ENCODE measurements around the gene PDCD2L.
"Not testable (repeated sequence)": the region's sequence is repeated elsewhere in the genome, so short reads cannot be mapped to it uniquely, and the experiment has no call there.

PDCD2L gene

DNA sequence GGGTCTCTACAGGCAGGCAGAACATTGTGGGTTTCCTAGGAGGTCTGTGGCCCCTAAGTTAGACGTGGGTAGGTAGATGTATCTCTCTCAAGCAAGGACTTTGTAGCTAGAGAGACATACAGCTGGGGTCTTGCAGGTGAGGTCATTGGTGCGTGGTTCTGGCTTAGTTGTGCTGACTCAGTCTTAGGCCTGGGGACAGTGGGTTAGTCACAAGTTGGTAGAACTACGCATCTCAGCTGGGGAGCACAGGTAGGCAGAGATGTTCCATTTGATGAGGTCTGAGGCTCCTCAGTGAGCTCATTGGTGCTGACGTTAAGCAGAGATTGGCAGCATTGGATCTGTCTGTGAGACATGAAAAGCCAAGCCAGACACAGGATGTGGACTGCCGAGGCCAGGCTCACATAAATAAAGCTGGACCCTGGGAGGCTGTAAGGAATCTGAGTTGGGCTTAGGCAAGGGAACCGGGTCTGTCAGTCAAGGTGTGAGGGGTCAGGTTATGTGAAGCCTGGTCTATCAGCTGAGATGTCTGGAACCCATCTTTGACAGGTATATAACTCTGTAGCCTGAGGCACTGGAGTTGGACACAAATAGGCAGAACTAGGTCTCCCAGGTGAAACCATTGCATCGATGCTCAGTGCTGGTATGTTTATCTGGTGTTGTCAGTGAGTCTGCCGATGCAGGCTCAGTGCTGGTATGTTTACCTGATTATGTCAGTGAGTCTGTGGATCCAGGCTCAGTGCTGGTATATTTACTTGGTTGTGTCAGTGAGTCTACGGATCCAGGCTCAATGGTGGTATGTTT is 17.4 kb upstream of the PDCD2L start:
- H3K36me3 ChIP-seq (ENCODE audit: control insufficient read depth in 4 of 4, insufficient read depth in 4 of 4, low read length in 3 of 4) = peaks cover 25 to 95% (median 85%) of the 10 kb centered on the region in 4 experiments
- WGBS (ENCODE audit: insufficient coverage) = 96% methylated on average over 8 of the region's 9 CpGs
- DNase-seq = no peak
- no peaks in the 10 kb centered on the region for H3K27me3 ChIP-seq (replicated peaks in 2 of 5; ENCODE audit: control insufficient read depth in 4 of 5, insufficient read depth in 5 of 5, low read length in 4 of 5)
- no peak overlapping the region for H3K4me3 ChIP-seq (ENCODE audit: control insufficient read depth in 1 of 7, extremely low read depth in 1 of 7, insufficient read depth in 4 of 7, low read depth in 2 of 7, low read length in 6 of 7)
- peaks cover 0 to 26% (median 24%) of the 10 kb centered on the region in 5 experiments for H3K9me3 ChIP-seq (ENCODE audit: control extremely low read depth in 1 of 5, control insufficient read depth in 4 of 5, insufficient read depth in 2 of 5, low read depth in 1 of 5, low read length in 4 of 5)
- H3K4me1 ChIP-seq (ENCODE audit: control extremely low read depth in 1 of 4, control insufficient read depth in 4 of 4, insufficient read depth in 4 of 4, low read length in 3 of 4) = no peaks in the 10 kb centered on the region
- POLR2A ChIA-PET = no interaction called here
- CTCF ChIA-PET = no interaction called here
- H3K27ac ChIP-seq (ENCODE audit: insufficient read depth in 1 of 2, low read depth in 1 of 2, low read length in 2 of 2, poor library complexity in 1 of 2, severe bottlenecking in 2 of 2) = no peak overlapping the region

DNA sequence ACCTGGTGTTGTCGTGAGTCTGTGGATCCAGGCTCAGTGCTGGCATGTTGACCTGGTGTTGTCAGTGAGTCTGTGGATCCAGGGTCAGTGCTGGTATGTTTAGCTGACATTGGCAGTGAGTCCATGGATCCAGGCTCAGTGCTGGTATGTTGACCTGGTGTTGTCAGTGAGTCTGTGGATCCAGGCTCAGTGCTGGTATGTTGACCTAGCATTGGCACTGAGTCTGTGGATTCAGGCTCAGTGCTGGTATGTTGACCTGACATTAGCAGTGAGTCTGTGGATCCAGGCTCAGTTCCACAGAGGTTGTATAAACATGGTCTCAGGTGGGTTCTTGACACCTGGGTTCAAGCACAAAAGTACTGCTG is 16.8 kb upstream of the PDCD2L start:
- H3K36me3 ChIP-seq (ENCODE audit: control insufficient read depth in 4 of 4, insufficient read depth in 4 of 4, low read length in 3 of 4) = peaks cover 28 to 95% (median 84%) of the 10 kb centered on the region in 4 experiments
- no peaks in the 10 kb centered on the region for H3K27me3 ChIP-seq (replicated peaks in 2 of 5; ENCODE audit: control insufficient read depth in 4 of 5, insufficient read depth in 5 of 5, low read length in 4 of 5)
- no peak overlapping the region for H3K4me3 ChIP-seq (ENCODE audit: control insufficient read depth in 1 of 7, extremely low read depth in 1 of 7, insufficient read depth in 4 of 7, low read depth in 2 of 7, low read length in 6 of 7)
- WGBS (ENCODE audit: insufficient coverage) = 100% methylated on average over 1 of the region's 1 CpG
- H3K27ac ChIP-seq (ENCODE audit: insufficient read depth in 1 of 2, low read depth in 1 of 2, low read length in 2 of 2, poor library complexity in 1 of 2, severe bottlenecking in 2 of 2) = no peak overlapping the region
- POLR2A ChIA-PET = no interaction called here
- peaks cover 2 to 28% (median 27%) of the 10 kb centered on the region in 5 experiments for H3K9me3 ChIP-seq (ENCODE audit: control extremely low read depth in 1 of 5, control insufficient read depth in 4 of 5, insufficient read depth in 2 of 5, low read depth in 1 of 5, low read length in 4 of 5)
- H3K4me1 ChIP-seq (ENCODE audit: control extremely low read depth in 1 of 4, control insufficient read depth in 4 of 4, insufficient read depth in 4 of 4, low read length in 3 of 4) = no peaks in the 10 kb centered on the region
- no peak for DNase-seq
- CTCF ChIA-PET = no interaction called here

GRCh38 chr19:34388745-34389144 is 15.5 kb upstream of the PDCD2L start:
- H3K4me1 ChIP-seq (ENCODE audit: control extremely low read depth in 1 of 4, control insufficient read depth in 4 of 4, insufficient read depth in 4 of 4, low read length in 3 of 4); POLR2A ChIA-PET; DNase-seq; H3K27me3 ChIP-seq (replicated peaks in 2 of 5; ENCODE audit: control insufficient read depth in 4 of 5, insufficient read depth in 5 of 5, low read length in 4 of 5); H3K4me3 ChIP-seq (ENCODE audit: control insufficient read depth in 1 of 7, extremely low read depth in 1 of 7, insufficient read depth in 4 of 7, low read depth in 2 of 7, low read length in 6 of 7); H3K27ac ChIP-seq (ENCODE audit: insufficient read depth in 1 of 2, low read depth in 1 of 2, low read length in 2 of 2, poor library complexity in 1 of 2, severe bottlenecking in 2 of 2): not testable (repeated sequence)
- CTCF ChIA-PET = interaction anchor here (0.6 kb wide), 1 partner anchor 36 kb away, joined by 3 read pairs; no protein-coding TSS in a partner anchor
- H3K9me3 ChIP-seq (ENCODE audit: control extremely low read depth in 1 of 5, control insufficient read depth in 4 of 5, insufficient read depth in 2 of 5, low read depth in 1 of 5, low read length in 4 of 5) = peaks cover 2 to 28% (median 27%) of the 10 kb centered on the region in 5 experiments
- peaks cover 23 to 93% (median 83%) of the 10 kb centered on the region in 4 experiments for H3K36me3 ChIP-seq (ENCODE audit: control insufficient read depth in 4 of 4, insufficient read depth in 4 of 4, low read length in 3 of 4)
- WGBS (ENCODE audit: insufficient coverage) = no CpG with 5 or more reads among the region's 2 CpGs

DNA sequence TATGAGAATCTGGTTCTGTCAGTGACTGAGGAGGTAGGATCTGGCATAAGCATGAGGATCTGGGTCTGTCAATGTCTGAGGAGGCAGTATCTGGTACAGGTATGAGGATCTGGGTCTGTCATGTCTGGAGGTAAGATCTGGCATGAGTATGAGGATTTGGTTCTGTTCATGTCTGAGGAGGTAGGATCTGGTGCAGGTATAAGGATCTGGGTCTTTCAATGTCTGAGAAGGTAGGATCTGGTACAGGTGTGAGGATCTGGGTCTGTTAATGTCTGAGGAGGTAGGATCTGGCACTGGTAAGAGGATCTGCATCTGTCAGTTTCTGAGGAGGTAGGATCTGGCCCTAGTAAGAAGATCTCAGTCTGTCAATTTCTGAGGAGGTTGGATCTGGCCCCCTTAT is 12.4 kb upstream of the PDCD2L start:
- H3K4me1 ChIP-seq (ENCODE audit: control extremely low read depth in 1 of 4, control insufficient read depth in 4 of 4, insufficient read depth in 4 of 4, low read length in 3 of 4) = no peaks in the 10 kb centered on the region
- DNase-seq = no peak
- H3K27me3 ChIP-seq (replicated peaks in 2 of 5; ENCODE audit: control insufficient read depth in 4 of 5, insufficient read depth in 5 of 5, low read length in 4 of 5) = no peaks in the 10 kb centered on the region
- H3K9me3 ChIP-seq (ENCODE audit: control extremely low read depth in 1 of 5, control insufficient read depth in 4 of 5, insufficient read depth in 2 of 5, low read depth in 1 of 5, low read length in 4 of 5) = peaks cover 2 to 28% (median 27%) of the 10 kb centered on the region in 5 experiments
- H3K27ac ChIP-seq (ENCODE audit: insufficient read depth in 1 of 2, low read depth in 1 of 2, low read length in 2 of 2, poor library complexity in 1 of 2, severe bottlenecking in 2 of 2) = no peak overlapping the region
- H3K36me3 ChIP-seq (ENCODE audit: control insufficient read depth in 4 of 4, insufficient read depth in 4 of 4, low read length in 3 of 4) = peaks cover 16 to 93% (median 78%) of the 10 kb centered on the region in 4 experiments
- ChIA-PET POLR2A (no interaction called here), CTCF (no interaction called here)
- no peak overlapping the region for H3K4me3 ChIP-seq (ENCODE audit: control insufficient read depth in 1 of 7, extremely low read depth in 1 of 7, insufficient read depth in 4 of 7, low read depth in 2 of 7, low read length in 6 of 7)

- peaks cover 2 to 28% (median 27%) of the 10 kb centered on the region in 5 experiments for H3K9me3 ChIP-seq (ENCODE audit: control extremely low read depth in 1 of 5, control insufficient read depth in 4 of 5, insufficient read depth in 2 of 5, low read depth in 1 of 5, low read length in 4 of 5)
- 95% methylated on average over 11 of the region's 11 CpGs for WGBS (ENCODE audit: insufficient coverage)
- H3K36me3 ChIP-seq (ENCODE audit: control insufficient read depth in 4 of 4, insufficient read depth in 4 of 4, low read length in 3 of 4) = peaks cover 16 to 90% (median 79%) of the 10 kb centered on the region in 4 experiments
Measured at GRCh38 chr19:34393031-34393430, 11.2 kb upstream of the PDCD2L start.

DNA sequence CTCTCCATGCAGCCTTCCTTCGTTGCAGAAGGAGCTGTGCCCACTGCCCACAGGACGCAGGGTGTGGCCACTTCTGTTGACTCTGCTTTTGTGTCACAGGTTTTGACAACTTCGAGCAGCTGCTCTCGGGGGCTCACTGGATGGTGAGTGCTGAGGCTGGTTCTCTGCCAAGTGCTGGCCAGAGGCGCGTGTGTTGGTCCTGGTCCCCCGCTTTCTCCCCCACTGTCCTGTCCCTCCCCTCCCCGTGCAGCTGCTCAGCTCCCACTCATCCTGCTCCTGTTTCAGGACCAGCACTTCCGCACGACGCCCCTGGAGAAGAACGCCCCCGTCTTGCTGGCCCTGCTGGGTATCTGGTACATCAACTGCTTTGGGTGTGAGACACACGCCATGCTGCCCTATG is 10.6 kb upstream of the PDCD2L start:
- H3K27me3 ChIP-seq (replicated peaks in 2 of 5; ENCODE audit: control insufficient read depth in 4 of 5, insufficient read depth in 5 of 5, low read length in 4 of 5) = no peaks in the 10 kb centered on the region
- peaks cover 2 to 28% (median 27%) of the 10 kb centered on the region in 5 experiments for H3K9me3 ChIP-seq (ENCODE audit: control extremely low read depth in 1 of 5, control insufficient read depth in 4 of 5, insufficient read depth in 2 of 5, low read depth in 1 of 5, low read length in 4 of 5)
- POLR2A ChIA-PET = no interaction called here
- no peak overlapping the region for H3K27ac ChIP-seq (ENCODE audit: insufficient read depth in 1 of 2, low read depth in 1 of 2, low read length in 2 of 2, poor library complexity in 1 of 2, severe bottlenecking in 2 of 2)
- DNase-seq = no peak
- CTCF ChIA-PET = no interaction called here
- H3K4me1 ChIP-seq (ENCODE audit: control extremely low read depth in 1 of 4, control insufficient read depth in 4 of 4, insufficient read depth in 4 of 4, low read length in 3 of 4) = no peaks in the 10 kb centered on the region
- no peak overlapping the region for H3K4me3 ChIP-seq (ENCODE audit: control insufficient read depth in 1 of 7, extremely low read depth in 1 of 7, insufficient read depth in 4 of 7, low read depth in 2 of 7, low read length in 6 of 7)
- H3K36me3 ChIP-seq (ENCODE audit: control insufficient read depth in 4 of 4, insufficient read depth in 4 of 4, low read length in 3 of 4) = peaks cover 17 to 89% (median 79%) of the 10 kb centered on the region in 4 experiments
- 98% methylated on average over 13 of the region's 14 CpGs for whole genome bisulfite sequencing (ENCODE audit: insufficient coverage)

More at GRCh38 chr19:34393031-34393430, 11.2 kb upstream of the PDCD2L start:
- H3K4me3 ChIP-seq (ENCODE audit: control insufficient read depth in 1 of 7, extremely low read depth in 1 of 7, insufficient read depth in 4 of 7, low read depth in 2 of 7, low read length in 6 of 7) = no peak overlapping the region
- CTCF ChIA-PET = no interaction called here
- H3K27ac ChIP-seq (ENCODE audit: insufficient read depth in 1 of 2, low read depth in 1 of 2, low read length in 2 of 2, poor library complexity in 1 of 2, severe bottlenecking in 2 of 2) = no peak overlapping the region
- no peaks in the 10 kb centered on the region for H3K4me1 ChIP-seq (ENCODE audit: control extremely low read depth in 1 of 4, control insufficient read depth in 4 of 4, insufficient read depth in 4 of 4, low read length in 3 of 4)
- POLR2A ChIA-PET = no interaction called here
- H3K27me3 ChIP-seq (replicated peaks in 2 of 5; ENCODE audit: control insufficient read depth in 4 of 5, insufficient read depth in 5 of 5, low read length in 4 of 5) = no peaks in the 10 kb centered on the region
- no peak for DNase-seq

DNA sequence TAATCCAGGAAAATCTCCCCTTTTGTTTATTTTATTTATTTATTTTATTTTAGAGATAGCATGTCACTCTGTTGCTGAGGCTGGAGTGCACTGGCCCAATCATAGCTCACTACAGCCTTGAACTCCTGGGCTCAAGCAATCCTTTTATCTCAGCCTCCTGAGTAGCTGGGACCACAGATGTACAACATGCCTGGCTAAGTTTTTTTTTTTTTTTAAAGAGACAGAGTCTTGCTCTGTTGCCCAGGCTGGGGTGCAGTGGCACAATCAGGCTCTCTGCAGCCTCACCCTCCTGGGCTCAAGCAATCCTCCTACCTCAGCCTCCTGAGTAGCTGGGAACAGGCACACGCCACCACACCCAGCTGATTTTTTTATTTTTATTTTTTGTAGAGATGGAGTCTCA is 6.3 kb upstream of the PDCD2L start:
- Histone ChIP-seq H3K9me3 (ENCODE audit: control extremely low read depth in 1 of 5, control insufficient read depth in 4 of 5, insufficient read depth in 2 of 5, low read depth in 1 of 5, low read length in 4 of 5) (no peaks in the 10 kb centered on the region), H3K27me3 (replicated peaks in 2 of 5; ENCODE audit: control insufficient read depth in 4 of 5, insufficient read depth in 5 of 5, low read length in 4 of 5) (no peaks in the 10 kb centered on the region), H3K4me3 (ENCODE audit: control insufficient read depth in 1 of 7, extremely low read depth in 1 of 7, insufficient read depth in 4 of 7, low read depth in 2 of 7, low read length in 6 of 7) (no peak overlapping the region), H3K36me3 (ENCODE audit: control insufficient read depth in 4 of 4, insufficient read depth in 4 of 4, low read length in 3 of 4) (peaks cover 10 to 67% (median 56%) of the 10 kb centered on the region in 4 experiments), H3K4me1 (ENCODE audit: control extremely low read depth in 1 of 4, control insufficient read depth in 4 of 4, insufficient read depth in 4 of 4, low read length in 3 of 4) (no peaks in the 10 kb centered on the region), H3K27ac (ENCODE audit: insufficient read depth in 1 of 2, low read depth in 1 of 2, low read length in 2 of 2, poor library complexity in 1 of 2, severe bottlenecking in 2 of 2) (no peak overlapping the region)
- no peak for DNase-seq
- CTCF ChIA-PET = interaction anchor here (0.8 to 1.9 kb wide), 2 partner anchors 31 to 32 kb away, joined by 3 to 5 read pairs; no protein-coding TSS in a partner anchor
- POLR2A ChIA-PET = no interaction called here
- no CpG with 5 or more reads among the region's 1 CpG for WGBS (ENCODE audit: insufficient coverage)
